HepG2 (cell line): ENCODE results near the gene TOP2B.

Source experiments
- BORCS8-MEF2B ChIP-seq: sonication (generic); formaldehyde crosslinking; IDR thresholded peaks from 2 replicates; pipeline ENCODE4 v1.8.0; 2022; ENCODE audit warnings: mild to moderate bottlenecking, missing genetic modification reagents
- FOXP1 ChIP-seq, 2 experiments: fragments of 450-650 bp in 1 of 2; IDR thresholded peaks; 2 replicates each; pipeline ENCODE4 v1.6.1; 2017 to 2018; ENCODE audit warnings: antibody characterized with exemption in 1 of 2
- HNF4G ChIP-seq, 2 experiments: sonication (generic) in 1 of 2; formaldehyde crosslinking in 1 of 2; IDR thresholded peaks; 2 replicates each; pipeline versions ENCODE4 v1.4.0 to v1.6.1; 2011 to 2020; ENCODE audit warnings: borderline replicate concordance in 2 of 2, low read depth in 2 of 2, mild to moderate bottlenecking in 2 of 2, low read length in 1 of 2, missing genetic modification reagents in 1 of 2, moderate library complexity in 1 of 2
- KDM5A ChIP-seq: fragments of 200-600 bp; sonication (generic); IDR thresholded peaks from 2 replicates; pipeline ENCODE4 v1.7.0; 2018; ENCODE audit warnings: antibody characterized with exemption, mild to moderate bottlenecking, low read length, borderline replicate concordance
- POLR2A ChIP-seq, 2 experiments: IDR thresholded peaks; 2 replicates each; pipeline ENCODE4 v1.6.1; 2011; ENCODE audit warnings: low read depth in 2 of 2, low read length in 2 of 2, mild to moderate bottlenecking in 1 of 2, moderate library complexity in 1 of 2; ENCODE audit not compliant: insufficient read depth in 1 of 2
- POLR2AphosphoS5 ChIP-seq: IDR thresholded peaks from 2 replicates; pipeline ENCODE4 v1.6.1; 2012; ENCODE audit warnings: low read depth, low read length
- SP2 ChIP-seq: sonication (generic); formaldehyde crosslinking; IDR thresholded peaks from 2 replicates; pipeline ENCODE4 v1.5.1; 2020; ENCODE audit warnings: mild to moderate bottlenecking, missing genetic modification reagents
- TOPORS ChIP-seq: sonication (generic); formaldehyde crosslinking; IDR thresholded peaks from 2 replicates; pipeline ENCODE4 v1.8.0; 2023; ENCODE audit warnings: mild to moderate bottlenecking, missing genetic modification reagents
- ZNF577 ChIP-seq: sonication (generic); formaldehyde crosslinking; IDR thresholded peaks from 2 replicates; pipeline ENCODE4 v1.4.0; 2020; ENCODE audit warnings: mild to moderate bottlenecking, low read depth, missing genetic modification reagents, borderline replicate concordance
- TF ChIP-seq, protein P1 (sequence below): sonication (generic); formaldehyde crosslinking; conservative IDR thresholded peaks from 2 replicates; pipeline ENCODE4 v1.4.0; 2020; ENCODE audit warnings: missing genetic modification reagents
- TF ChIP-seq, protein P2 (sequence below): sonication (generic); formaldehyde crosslinking; IDR thresholded peaks from 2 replicates; pipeline ENCODE4 v1.5.1; 2020; ENCODE audit warnings: missing genetic modification reagents, mild to moderate bottlenecking, borderline replicate concordance
- TF ChIP-seq, protein P3 (sequence below): sonication (generic); formaldehyde crosslinking; IDR thresholded peaks from 2 replicates; pipeline ENCODE4; 2020; ENCODE audit warnings: missing genetic modification reagents, mild to moderate bottlenecking, borderline replicate concordance

DNA sequence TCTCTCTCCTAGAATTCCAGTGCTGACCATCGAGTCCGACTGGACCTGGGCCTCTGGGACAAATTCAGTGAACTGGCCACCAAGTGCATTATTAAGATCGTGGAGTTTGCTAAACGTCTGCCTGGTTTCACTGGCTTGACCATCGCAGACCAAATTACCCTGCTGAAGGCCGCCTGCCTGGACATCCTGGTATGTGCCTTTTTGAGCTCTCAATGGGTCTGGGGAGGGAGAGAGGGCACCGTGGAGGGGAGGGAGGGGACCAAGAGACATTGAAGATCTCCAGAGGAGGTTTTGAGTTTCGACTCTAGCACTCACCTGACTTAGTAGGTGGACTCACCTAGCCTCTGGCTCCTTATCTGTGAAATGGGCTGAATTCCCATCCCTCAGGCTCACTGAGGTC lies 84.2 kb downstream of the TOP2B start:
- TF ChIP-seq, protein P1, sequence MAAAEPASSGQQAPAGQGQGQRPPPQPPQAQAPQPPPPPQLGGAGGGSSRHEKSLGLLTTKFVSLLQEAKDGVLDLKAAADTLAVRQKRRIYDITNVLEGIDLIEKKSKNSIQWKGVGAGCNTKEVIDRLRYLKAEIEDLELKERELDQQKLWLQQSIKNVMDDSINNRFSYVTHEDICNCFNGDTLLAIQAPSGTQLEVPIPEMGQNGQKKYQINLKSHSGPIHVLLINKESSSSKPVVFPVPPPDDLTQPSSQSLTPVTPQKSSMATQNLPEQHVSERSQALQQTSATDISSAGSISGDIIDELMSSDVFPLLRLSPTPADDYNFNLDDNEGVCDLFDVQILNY (CRISPR knock-in tag) = no peak
- TF ChIP-seq HNF4G (IDR thresholded peaks at IDR 0.05; ENCODE audit: borderline replicate concordance, low read depth, low read length) (no peak), HNF4G (CRISPR knock-in tag; IDR thresholded peaks at IDR 0.05; ENCODE audit: borderline replicate concordance, low read depth) (no peak), SP2 (CRISPR knock-in tag) (no peak), KDM5A (no peak), TOPORS (CRISPR knock-in tag) (no peak), FOXP1 (IDR thresholded peaks at IDR 0.05) (no peak), FOXP1 (CRISPR knock-in tag; IDR thresholded peaks at IDR 0.05) (no peak), POLR2AphosphoS5 (no peak), POLR2A (IDR thresholded peaks at IDR 0.05; ENCODE audit: insufficient read depth in 1 of 2, low read depth in 2 of 2, low read length in 2 of 2) (no peak), ZNF577 (no peak), BORCS8-MEF2B (CRISPR knock-in tag) (no peak)
- TF ChIP-seq, protein P2, sequence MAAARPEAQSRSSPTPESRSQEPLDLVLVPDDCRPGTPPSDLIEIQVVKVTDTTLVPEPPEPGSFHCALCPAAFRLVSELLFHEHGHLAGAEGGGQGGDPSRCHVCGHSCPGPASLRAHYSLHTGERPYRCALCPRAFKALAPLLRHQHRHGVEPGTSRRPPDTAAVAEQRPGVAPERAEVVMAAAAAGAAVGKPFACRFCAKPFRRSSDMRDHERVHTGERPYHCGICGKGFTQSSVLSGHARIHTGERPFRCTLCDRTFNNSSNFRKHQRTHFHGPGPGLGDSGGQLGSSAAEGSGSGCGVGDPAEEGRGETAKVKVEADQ (CRISPR knock-in tag) = no peak
- TF ChIP-seq, protein P3, sequence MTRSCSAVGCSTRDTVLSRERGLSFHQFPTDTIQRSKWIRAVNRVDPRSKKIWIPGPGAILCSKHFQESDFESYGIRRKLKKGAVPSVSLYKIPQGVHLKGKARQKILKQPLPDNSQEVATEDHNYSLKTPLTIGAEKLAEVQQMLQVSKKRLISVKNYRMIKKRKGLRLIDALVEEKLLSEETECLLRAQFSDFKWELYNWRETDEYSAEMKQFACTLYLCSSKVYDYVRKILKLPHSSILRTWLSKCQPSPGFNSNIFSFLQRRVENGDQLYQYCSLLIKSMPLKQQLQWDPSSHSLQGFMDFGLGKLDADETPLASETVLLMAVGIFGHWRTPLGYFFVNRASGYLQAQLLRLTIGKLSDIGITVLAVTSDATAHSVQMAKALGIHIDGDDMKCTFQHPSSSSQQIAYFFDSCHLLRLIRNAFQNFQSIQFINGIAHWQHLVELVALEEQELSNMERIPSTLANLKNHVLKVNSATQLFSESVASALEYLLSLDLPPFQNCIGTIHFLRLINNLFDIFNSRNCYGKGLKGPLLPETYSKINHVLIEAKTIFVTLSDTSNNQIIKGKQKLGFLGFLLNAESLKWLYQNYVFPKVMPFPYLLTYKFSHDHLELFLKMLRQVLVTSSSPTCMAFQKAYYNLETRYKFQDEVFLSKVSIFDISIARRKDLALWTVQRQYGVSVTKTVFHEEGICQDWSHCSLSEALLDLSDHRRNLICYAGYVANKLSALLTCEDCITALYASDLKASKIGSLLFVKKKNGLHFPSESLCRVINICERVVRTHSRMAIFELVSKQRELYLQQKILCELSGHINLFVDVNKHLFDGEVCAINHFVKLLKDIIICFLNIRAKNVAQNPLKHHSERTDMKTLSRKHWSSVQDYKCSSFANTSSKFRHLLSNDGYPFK (CRISPR knock-in tag) = no peak
